Stimulated activated naive CD8-positive, alpha-beta T cell treated with anti-CD3 and anti-CD28 coated beads, Interleukin-15, amount 100 ng/mL, for 72 hours (primary cell): ENCODE measurements around the gene PCNX1.
A peak's percentile ranks its signal among the peaks of the same experiment; 100 is the strongest.

Experiments
- ATAC-seq: fragments of 150-1000 bp; cut with Tn5 transposase; 2 replicates; pipeline ENCODE4 v1.10.0; 2021; ENCODE audit warnings: mild to moderate bottlenecking, moderate library complexity
- DNase-seq, 2 donors: peaks; one replicate each; pipeline ENCODE4 v3.0.0; 2021 to 2022
- H3K27ac Mint-ChIP-seq, 2 donors: one replicate each; pipeline ENCODE4 v1.8.0; 2022; ENCODE audit warnings: mild to moderate bottlenecking in 2 of 2, mixed read lengths in 2 of 2, moderate library complexity in 2 of 2
- H3K27me3 Mint-ChIP-seq: one replicate; pipeline ENCODE4 v1.8.0; 2022; ENCODE audit warnings: mixed read lengths
- H3K4me1 Mint-ChIP-seq: one replicate; pipeline ENCODE4 v1.8.0; 2022; ENCODE audit warnings: mild to moderate bottlenecking, mixed read lengths
- H3K4me3 Mint-ChIP-seq, 2 donors: one replicate each; pipeline ENCODE4 v1.8.0; 2022; ENCODE audit warnings: mild to moderate bottlenecking in 2 of 2, mixed read lengths in 2 of 2, moderate library complexity in 1 of 2
- H3K9me3 Mint-ChIP-seq, 2 donors: one replicate each; pipeline ENCODE4 v1.8.0; 2022; ENCODE audit warnings: mixed read lengths in 2 of 2

PCNX1 gene

DNA sequence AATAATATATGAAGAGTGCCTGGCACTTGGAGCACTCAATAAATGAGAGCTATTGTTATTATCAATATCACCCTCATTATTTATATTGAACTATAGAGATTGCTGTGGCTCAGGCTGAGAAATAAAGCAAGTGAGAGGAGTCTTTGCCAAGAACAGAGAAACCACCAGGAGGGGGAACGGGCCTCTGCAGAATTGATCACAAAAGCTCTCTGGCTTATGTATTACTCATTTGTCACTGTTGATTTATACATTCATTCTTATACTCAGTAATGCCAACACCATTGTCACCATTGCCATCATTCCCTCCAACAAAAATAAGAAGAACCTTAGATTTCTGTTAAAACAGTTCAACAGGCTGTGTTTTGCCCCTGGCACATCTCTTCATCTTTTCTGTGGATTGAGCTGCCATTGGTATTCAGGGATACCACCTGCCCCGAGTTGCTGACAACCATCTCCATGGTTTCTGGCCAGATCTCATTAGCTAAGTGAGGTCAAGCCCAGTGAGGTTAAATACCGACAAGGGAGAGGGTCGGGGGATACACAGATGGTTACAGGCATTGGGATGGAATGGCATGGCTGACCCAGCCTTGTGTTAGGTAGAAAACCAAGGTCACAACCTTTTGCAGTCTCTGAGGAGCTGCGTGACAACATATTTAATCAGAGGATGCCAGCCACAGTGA lies 21.8 kb upstream of the PCNX1 start:
- peaks cover 0 to 5% of the 10 kb centered on the region in 2 donors for H3K9me3 Mint-ChIP-seq
- no peaks in the 10 kb centered on the region for H3K27me3 Mint-ChIP-seq
- H3K27ac Mint-ChIP-seq, result peak overlapping the region; percentile 68 to 75
- ATAC-seq (peak; percentile 71), DNase-seq (peak; percentile 51 to 77)
- H3K4me3 Mint-ChIP-seq, result peak overlapping the region; percentile 60 to 85
- H3K4me1 Mint-ChIP-seq, result peaks cover 97% of the 10 kb centered on the region

DNA sequence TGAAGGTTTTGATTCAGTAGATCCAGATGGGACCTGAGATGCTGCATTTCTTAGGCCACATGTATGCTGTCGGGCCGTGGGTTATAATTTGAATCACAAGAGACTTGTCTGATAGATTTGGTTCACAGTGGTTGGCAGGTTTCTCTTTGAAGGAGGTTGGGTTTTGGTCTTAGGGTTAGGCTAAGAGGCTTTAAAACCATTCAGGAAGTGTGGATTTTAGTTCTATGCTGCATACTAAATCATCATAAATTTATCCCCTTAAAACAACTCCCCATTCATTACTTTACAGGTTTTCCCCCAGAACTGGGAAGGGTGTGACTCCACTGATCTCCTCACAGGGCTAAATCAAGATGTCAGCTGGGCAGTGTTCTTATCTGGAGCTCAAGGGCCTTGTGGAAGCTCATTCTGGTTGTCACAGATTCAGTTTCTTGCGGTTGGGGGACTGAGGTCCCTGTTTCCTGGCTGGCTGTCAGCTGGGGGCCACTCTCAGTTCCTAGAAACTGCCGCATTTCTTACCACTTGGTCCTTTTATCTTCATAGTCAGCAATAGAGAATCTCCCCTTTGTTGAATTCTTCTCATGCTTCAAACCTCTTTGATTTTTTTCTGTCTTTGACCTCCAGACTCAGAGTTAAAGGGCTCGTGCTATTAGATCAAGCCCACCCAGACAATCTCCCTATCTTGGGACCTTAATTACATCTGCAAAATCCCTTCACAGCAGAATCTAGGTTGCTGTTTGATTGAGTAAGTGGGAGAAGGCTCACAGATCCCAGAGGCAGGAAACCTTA lies 20.6 kb upstream of the PCNX1 start:
- DNase-seq, result peak; percentile 64 to 84
- Mint-ChIP-seq H3K27me3 (no peaks in the 10 kb centered on the region), H3K27ac (peak overlapping the region; percentile 92 to 96), H3K4me1 (peaks cover 97% of the 10 kb centered on the region), H3K9me3 (no peaks in the 10 kb centered on the region), H3K4me3 (peak overlapping the region; percentile 60 to 85)
- ATAC-seq, result peak; percentile 73

DNA sequence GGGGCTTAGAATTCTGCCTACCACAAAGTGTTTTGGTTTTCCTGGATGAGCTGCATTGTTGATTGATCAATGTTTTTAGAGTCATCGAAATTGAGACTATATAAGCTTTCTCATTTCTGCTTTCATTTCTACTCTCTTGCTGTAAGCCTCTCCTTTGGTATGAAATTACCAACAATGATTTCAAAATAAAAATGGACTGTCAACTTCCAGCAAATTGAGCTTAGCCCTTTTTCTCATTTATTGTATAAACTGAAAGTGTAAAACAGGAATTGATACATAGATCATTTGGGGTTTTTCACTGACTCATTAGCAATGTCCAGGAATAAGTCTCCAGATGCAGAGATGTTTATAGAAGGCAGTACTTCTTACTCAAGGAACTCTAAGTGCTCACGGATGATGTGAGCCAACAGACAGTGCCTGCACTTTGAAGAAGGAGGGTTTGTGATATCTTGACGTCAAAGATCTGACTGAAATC lies 20.0 kb upstream of the PCNX1 start:
- no peaks in the 10 kb centered on the region for H3K27me3 Mint-ChIP-seq
- H3K4me3 Mint-ChIP-seq, result peak overlapping the region; percentile 60 to 85
- peak overlapping the region; percentile 92 to 96 for H3K27ac Mint-ChIP-seq
- no peak for DNase-seq
- H3K9me3 Mint-ChIP-seq, result no peaks in the 10 kb centered on the region
- ATAC-seq, result peak; percentile 44
- peaks cover 90% of the 10 kb centered on the region for H3K4me1 Mint-ChIP-seq

DNA sequence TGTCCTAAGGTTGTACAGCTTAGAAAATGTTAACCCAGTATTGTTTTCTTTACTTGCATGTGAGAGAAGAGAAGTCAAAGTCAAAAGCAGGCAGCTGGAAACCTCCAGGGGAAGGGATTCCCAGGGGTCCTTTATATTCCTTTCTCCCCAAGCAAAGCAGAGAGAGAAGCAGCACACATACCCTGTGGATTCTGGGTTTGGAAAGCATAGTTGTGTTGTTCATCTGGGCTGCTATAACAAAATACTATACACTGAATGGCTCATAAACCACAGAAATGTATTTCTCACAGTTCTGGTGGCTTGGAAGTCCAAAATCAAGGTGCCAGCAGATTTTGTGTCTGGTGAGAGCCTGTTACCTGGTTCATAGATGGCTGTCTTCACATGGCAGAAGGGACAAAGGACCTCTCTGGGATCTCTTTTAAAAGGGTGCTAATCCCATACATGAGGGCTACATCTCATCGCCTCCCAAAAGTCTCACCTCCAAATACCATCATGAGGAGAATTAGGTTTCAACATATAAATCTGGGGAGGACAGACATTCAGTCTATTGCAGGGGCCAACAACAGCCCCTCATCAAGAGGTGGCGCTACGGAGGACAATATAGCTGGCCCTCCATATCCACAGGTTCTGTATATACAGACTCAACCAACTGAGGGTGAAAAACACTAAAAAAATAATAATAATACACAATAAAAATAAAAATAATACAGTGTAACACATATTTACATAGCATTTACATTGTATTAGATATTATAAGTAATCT lies 19.3 kb upstream of the PCNX1 start:
- peak overlapping the region; percentile 60 to 85 for H3K4me3 Mint-ChIP-seq
- peak overlapping the region; percentile 38 to 92 for H3K27ac Mint-ChIP-seq
- H3K27me3 Mint-ChIP-seq, result no peaks in the 10 kb centered on the region
- H3K4me1 Mint-ChIP-seq, result peaks cover 84% of the 10 kb centered on the region
- ATAC-seq, result no peak
- H3K9me3 Mint-ChIP-seq, result no peaks in the 10 kb centered on the region
- DNase-seq, result no peak

DNA sequence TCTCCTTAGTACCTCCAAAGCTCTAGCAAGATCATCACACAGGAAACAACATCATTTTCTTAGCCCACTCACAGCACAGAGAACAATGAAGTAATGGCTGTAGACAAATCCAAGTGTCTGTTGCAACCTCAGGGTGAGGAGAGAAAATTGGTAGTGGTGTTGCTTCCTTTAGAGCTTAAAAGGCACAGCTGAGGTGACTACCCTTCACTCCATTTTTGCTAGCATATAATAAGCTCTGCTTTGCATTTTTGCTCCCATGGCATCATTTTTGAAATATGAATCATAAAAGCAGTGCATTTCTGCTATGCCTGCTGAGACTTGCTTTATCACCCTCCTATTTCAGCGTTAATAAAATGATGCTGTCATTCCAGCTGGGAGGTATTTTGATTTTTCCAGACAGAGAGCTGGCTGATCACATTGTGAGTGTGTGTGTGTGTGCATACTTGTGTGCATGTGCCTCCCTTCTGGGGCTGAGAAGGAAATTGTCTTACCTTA lies 18.5 kb upstream of the PCNX1 start:
- Mint-ChIP-seq H3K27ac (no peak overlapping the region), H3K9me3 (no peaks in the 10 kb centered on the region), H3K27me3 (no peaks in the 10 kb centered on the region), H3K4me3 (no peak overlapping the region), H3K4me1 (peaks cover 84% of the 10 kb centered on the region)
- no peak for DNase-seq
- no peak for ATAC-seq

DNA sequence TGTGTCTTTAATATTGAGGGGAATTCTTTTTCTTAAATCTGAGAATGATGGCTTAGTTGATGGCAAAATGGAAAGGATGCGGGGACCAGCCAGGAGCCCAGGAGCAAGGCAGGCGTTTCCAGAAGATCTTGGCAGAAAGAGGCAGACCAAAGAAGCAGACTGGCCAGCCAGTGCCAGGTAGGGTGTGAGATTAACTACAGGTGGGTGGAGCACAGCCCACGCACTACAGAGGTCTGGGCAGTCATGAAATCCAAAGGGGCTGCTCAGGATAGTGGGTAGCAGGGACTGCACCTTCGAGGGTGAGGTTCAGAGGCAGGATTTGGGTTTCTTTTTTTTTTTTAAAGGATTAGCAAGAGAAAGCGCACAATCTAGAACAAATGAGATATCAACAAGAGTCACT lies 17.7 kb upstream of the PCNX1 start:
- H3K4me1 Mint-ChIP-seq, result peaks cover 84% of the 10 kb centered on the region

DNA sequence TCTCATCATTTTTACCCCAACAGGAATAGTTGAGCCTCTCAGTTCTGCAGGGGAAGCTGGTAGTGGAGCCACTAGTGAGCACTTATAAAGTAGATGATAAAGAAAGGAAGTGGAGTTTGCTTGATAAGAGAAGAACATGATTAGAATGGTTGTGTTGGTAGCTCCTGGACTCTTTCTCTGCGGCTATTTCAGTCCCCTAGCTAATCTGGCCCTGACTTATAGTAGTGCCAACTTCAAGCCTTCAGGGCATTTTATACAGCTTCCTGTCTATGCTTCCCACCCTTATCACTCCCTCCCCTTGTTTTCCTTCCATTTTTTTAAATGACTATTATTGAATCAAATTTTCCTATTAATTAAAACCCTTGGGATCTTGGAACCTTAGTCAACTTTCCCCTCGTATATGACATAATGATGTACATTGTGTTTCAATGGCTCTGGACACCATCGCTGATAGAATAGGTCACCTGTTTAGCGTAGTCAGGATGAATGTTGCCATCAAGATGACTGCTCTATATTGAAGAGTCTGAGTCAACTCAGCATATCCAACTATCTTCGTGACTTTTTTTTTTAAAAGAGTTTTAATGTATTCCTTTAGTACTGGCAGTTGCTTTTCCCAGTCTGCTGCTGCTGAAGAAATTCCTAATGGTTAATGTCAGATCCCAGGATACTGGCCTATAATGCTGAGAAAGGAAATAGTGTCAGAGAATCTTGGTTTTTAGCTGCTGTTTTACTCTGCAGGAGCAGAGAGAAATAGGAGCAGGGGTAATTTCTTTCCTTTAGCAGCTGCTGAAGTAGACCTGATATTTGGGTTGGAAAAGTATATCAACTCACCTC lies 16.2 kb upstream of the PCNX1 start:
- Mint-ChIP-seq H3K9me3 (no peaks in the 10 kb centered on the region), H3K4me1 (peaks cover 78% of the 10 kb centered on the region), H3K27ac (no peak overlapping the region), H3K4me3 (no peak overlapping the region), H3K27me3 (no peaks in the 10 kb centered on the region)
- ATAC-seq (no peak), DNase-seq (no peak)

More for the DNA sequence above, 17.7 kb upstream of the PCNX1 start:
- H3K4me3 Mint-ChIP-seq, result no peak overlapping the region
- no peaks in the 10 kb centered on the region for H3K27me3 Mint-ChIP-seq
- no peak overlapping the region for H3K27ac Mint-ChIP-seq
- ATAC-seq, result no peak
- DNase-seq, result no peak
- H3K9me3 Mint-ChIP-seq, result no peaks in the 10 kb centered on the region

DNA sequence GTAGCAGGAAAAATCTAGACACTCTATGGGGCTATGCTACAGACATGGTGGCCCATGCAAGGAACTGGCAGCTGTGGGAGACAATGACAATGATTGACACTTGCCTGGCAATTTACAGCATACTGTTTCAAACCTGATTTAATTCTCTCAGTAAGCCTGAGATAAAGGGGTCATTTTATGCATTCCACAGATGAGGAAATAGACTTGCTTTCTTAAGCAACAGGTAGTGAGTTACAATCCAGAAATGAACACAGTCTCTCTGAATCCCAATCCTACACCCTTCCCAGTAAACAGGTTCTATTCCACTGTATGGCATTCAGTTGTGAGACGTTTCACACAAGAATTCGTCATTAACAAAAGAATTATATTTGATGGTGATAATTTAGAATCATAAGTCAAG lies 15.5 kb upstream of the PCNX1 start:
- Mint-ChIP-seq H3K27me3 (no peaks in the 10 kb centered on the region), H3K27ac (no peak overlapping the region), H3K4me3 (no peak overlapping the region), H3K4me1 (peaks cover 71% of the 10 kb centered on the region), H3K9me3 (no peaks in the 10 kb centered on the region)
- DNase-seq (no peak), ATAC-seq (no peak)

DNA sequence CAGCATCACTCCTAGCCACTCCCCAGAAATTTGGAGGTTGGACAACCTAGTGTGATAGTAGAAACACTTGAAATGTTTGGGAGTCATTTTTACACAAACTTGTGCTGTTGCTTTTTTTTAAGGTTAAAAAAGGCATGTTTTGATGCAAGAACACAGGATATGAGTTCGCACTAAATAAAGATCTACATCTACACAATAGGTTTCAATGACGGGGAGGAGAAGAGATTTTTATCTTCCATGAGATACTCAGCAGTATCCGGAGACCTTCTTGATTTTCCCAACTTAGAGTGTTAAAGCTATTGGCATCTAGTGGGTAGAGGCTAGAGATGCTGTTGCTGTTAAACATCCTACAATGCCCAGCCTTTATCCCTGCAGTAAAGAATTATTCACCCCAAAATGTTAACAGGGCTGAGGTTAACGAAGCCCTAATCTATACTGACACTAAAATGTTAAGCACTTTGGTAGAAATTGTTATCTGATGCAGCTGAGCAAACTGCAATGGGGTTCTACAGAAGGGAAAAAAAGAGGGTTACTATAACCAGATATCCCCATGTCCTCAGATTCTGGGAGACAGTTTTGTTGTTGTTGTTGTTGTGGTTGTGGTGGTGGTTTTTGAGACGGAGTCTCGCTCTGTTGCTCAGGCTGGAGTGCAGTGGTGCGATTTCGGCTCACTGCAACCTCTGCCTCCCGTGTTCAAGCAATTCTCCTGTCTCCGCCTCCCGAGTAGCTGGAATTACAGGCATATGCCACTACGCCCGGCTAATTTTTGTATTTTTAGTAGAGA lies 14.0 kb upstream of the PCNX1 start:
- H3K4me1 Mint-ChIP-seq, result peaks cover 71% of the 10 kb centered on the region
- H3K27me3 Mint-ChIP-seq, result no peaks in the 10 kb centered on the region
- DNase-seq (no peak), ATAC-seq (no peak)
- H3K9me3 Mint-ChIP-seq, result no peaks in the 10 kb centered on the region
- H3K4me3 Mint-ChIP-seq, result peak overlapping the region; percentile 31 to 32
- H3K27ac Mint-ChIP-seq, result no peak overlapping the region

DNA sequence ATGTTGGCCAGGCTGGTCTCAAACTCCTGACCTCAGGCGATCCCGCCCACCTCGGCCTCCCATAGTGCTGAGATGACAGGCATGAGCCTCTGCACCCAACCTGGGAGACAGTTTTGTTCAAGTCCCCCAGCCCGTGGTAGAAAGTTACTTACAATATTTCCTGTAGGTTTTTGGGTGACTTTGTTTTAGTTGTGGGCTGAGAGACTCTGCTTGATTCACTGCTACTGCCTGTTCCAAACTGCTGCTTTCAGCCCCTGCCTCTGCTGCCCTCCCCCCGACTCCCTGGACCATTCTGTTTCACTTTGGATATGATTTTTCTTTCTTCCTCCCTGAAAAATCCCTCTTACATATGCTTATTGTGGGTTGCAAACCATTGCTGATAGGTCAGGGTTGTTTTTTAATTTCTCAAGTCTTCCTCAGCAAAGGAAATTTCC lies 13.4 kb upstream of the PCNX1 start:
- peak overlapping the region in 1 of 2 donors; percentile 56 for H3K27ac Mint-ChIP-seq
- DNase-seq (peak in 1 of 2 donors; percentile 36), ATAC-seq (peak; percentile 75)
- H3K27me3 Mint-ChIP-seq, result no peaks in the 10 kb centered on the region
- peaks cover 71% of the 10 kb centered on the region for H3K4me1 Mint-ChIP-seq
- H3K9me3 Mint-ChIP-seq, result no peaks in the 10 kb centered on the region
- peak overlapping the region; percentile 31 to 32 for H3K4me3 Mint-ChIP-seq

DNA sequence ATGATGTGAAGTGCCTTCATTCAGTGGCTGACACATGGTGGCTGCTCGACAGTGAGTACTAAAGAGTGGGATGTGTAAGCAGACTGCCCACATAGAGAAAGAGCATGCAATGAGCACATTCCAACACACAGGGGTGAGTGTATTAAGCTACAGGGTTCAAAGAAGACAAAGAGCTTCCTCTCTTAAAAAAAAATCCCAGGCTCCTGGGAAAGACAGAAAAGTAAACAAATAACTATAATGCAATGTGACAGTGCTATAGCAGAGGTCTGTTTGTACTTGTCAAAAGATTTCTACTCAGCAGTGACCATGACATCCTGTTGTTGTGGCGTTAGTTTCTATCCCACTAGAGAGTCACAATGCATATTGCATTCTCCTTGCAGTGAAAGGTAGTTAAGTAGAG lies 12.4 kb upstream of the PCNX1 start:
- no peaks in the 10 kb centered on the region for H3K27me3 Mint-ChIP-seq
- H3K9me3 Mint-ChIP-seq, result no peaks in the 10 kb centered on the region
- ATAC-seq (peak; percentile 85), DNase-seq (no peak)
- peak overlapping the region; percentile 6 to 47 for H3K27ac Mint-ChIP-seq
- no peak overlapping the region for H3K4me3 Mint-ChIP-seq
- peaks cover 66% of the 10 kb centered on the region for H3K4me1 Mint-ChIP-seq

DNA sequence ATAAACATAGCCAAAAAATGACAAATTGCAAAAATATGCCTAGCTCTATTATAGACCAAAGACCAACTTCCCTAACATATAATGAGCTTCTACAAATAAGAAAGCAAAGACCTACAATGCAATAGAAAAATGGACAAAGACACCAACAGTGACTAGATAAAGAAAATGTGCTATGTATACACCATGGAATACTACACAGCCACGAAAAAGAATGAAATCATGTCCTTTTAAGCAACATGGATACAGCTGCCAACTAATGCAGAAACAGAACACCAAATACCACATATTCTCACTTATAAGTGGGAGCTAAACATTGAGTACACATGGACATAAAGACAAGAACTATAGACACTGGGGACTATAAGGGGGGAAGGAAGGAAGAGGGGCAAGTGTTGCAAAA lies 10.9 kb upstream of the PCNX1 start:
- DNase-seq (no peak), ATAC-seq (no peak)
- H3K4me1 Mint-ChIP-seq, result peaks cover 60% of the 10 kb centered on the region
- no peaks in the 10 kb centered on the region for H3K27me3 Mint-ChIP-seq
- H3K27ac Mint-ChIP-seq, result no peak overlapping the region
- H3K4me3 Mint-ChIP-seq, result no peak overlapping the region
- no peaks in the 10 kb centered on the region for H3K9me3 Mint-ChIP-seq

DNA sequence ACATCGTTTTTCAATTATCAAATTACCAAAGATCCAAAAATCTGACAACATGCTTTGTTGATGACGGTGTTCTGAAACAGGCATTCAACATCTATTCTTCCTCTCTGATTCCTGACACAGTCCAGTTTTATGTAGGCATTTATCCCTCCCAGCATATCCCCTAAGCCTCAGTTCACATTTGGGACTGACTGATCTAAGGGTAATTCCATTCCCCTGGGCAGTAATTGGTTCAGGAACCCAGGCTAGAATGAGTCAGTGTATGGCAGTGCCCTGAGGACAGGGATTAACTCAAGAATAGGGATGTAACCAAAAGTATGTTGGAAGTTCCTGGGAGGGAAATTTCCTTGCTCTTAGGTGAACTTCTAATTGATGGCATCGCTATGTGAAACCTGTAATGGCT lies 10.3 kb upstream of the PCNX1 start:
- no peak for DNase-seq
- H3K9me3 Mint-ChIP-seq, result no peaks in the 10 kb centered on the region
- no peak overlapping the region for H3K27ac Mint-ChIP-seq
- no peak overlapping the region for H3K4me3 Mint-ChIP-seq
- no peak for ATAC-seq
- peaks cover 66% of the 10 kb centered on the region for H3K4me1 Mint-ChIP-seq
- no peaks in the 10 kb centered on the region for H3K27me3 Mint-ChIP-seq

DNA sequence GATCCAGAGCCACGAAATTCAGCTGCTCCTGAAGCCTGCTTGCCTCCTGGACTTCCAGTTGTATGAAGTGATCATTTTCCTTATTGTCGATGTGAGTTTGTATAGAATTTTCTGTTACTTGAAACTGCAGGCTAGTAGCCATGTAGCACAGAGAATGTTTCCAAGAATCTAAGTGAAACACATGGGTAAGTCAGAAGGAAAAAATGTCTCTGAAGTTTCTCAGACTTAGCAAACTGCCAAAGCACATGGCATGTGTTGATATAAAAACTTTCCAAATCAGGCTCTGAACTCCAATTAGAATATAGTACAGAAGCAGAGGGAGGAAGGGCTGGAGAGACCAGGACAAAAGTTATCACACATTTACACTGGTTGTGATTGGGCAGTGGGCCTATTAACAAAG lies 9.8 kb upstream of the PCNX1 start:
- Mint-ChIP-seq H3K4me3 (no peak overlapping the region), H3K27ac (no peak overlapping the region), H3K4me1 (peaks cover 71% of the 10 kb centered on the region), H3K9me3 (no peaks in the 10 kb centered on the region), H3K27me3 (no peaks in the 10 kb centered on the region)
- DNase-seq, result no peak
- no peak for ATAC-seq
